IMR-90 (cell line): ENCODE results near the gene CATSPERZ. TPM values are rescaled to one million over a fixed set of nuclear protein-coding genes. Genes with fewer than 3 reads are reported as not detected.
A peak's percentile ranks its signal among the peaks of the same experiment; 100 is the strongest.

ENCODE experiments used
- ATAC-seq: fragments of 200-7000 bp; cut with Tn5 transposase; 2 replicates; pipeline ENCODE4 v1.9.1; 2020; ENCODE audit warnings: low read depth, mild to moderate bottlenecking, moderate library complexity
- BruUV-seq: library from RNA; stranded (reverse); fragments of 400-500 nt; replicated peaks from 2 replicates; lab custom pipeline; 2021; lab: Mats Ljungman, UMichigan
- CTCF ChIA-PET: fragments of 300-600 bp; formaldehyde crosslinking; extraction: SDS; loops from one replicate; lab custom pipeline; 2021; ENCODE audit warnings: antibody characterized with exemption; lab: Yijun Ruan, JAX
- POLR2A ChIA-PET: fragments of 300-600 bp; sonication (Branson Sonifier 250); formaldehyde crosslinking; loops from one replicate; lab custom pipeline; 2022; ENCODE audit warnings: antibody characterized with exemption; ENCODE audit not compliant: unreplicated experiment; lab: Charles Lee
- DNase-seq: peaks from one replicate; pipeline ENCODE4 v3.0.0; 2013
- H2AFZ ChIP-seq: replicated peaks from 2 replicates; pipeline ENCODE3; 2013; ENCODE audit warnings: low read length, mild to moderate bottlenecking; ENCODE audit not compliant: poor library complexity
- H2AK5ac ChIP-seq: 2 replicates; pipeline ENCODE4 v1.6.1; 2013; ENCODE audit warnings: low read depth, low read length, inconsistent platforms
- H2AK9ac ChIP-seq: replicated peaks from 2 replicates; pipeline ENCODE3; 2013; ENCODE audit warnings: mild to moderate bottlenecking, low read depth, low read length, moderate library complexity; ENCODE audit not compliant: poor library complexity
- H2BK120ac ChIP-seq: 2 replicates; pipeline ENCODE4 v1.6.1; 2013; ENCODE audit warnings: low read depth, low read length, inconsistent platforms
- H2BK15ac ChIP-seq: 3 replicates; pipeline ENCODE4 v1.6.1; 2013; ENCODE audit warnings: low read depth, low read length, inconsistent platforms
- H2BK20ac ChIP-seq: 2 replicates; pipeline ENCODE4 v1.6.1; 2013; ENCODE audit warnings: low read depth, mild to moderate bottlenecking, inconsistent platforms, low read length, moderate library complexity
- H2BK5ac ChIP-seq: 2 replicates; pipeline ENCODE4 v1.6.1; 2013; ENCODE audit warnings: mild to moderate bottlenecking, low read depth, low read length, inconsistent platforms; ENCODE audit not compliant: poor library complexity, severe bottlenecking
- H3K14ac ChIP-seq: replicated peaks from 2 replicates; pipeline ENCODE4 v1.6.1; 2013; ENCODE audit warnings: low read depth, low read length, inconsistent platforms
- H3K18ac ChIP-seq: 2 replicates; pipeline ENCODE4 v1.6.1; 2013; ENCODE audit warnings: low read depth, low read length, control low read depth
- H3K23ac ChIP-seq: 2 replicates; pipeline ENCODE4 v1.6.1; 2013; ENCODE audit warnings: low read depth, low read length, inconsistent platforms
- H3K27ac ChIP-seq: 2 replicates; pipeline ENCODE4 v1.5.1; 2013; ENCODE audit warnings: mild to moderate bottlenecking, control low read depth, low read length; ENCODE audit not compliant: insufficient read depth
- H3K27me3 ChIP-seq: 2 replicates; pipeline ENCODE4 v1.6.1; 2013; ENCODE audit warnings: low read length; ENCODE audit not compliant: control insufficient read depth, insufficient read depth
- H3K36me3 ChIP-seq: 2 replicates; pipeline ENCODE4 v1.6.1; 2013; ENCODE audit warnings: low read length, mixed read lengths; ENCODE audit not compliant: control insufficient read depth, insufficient read depth
- H3K4ac ChIP-seq: 2 replicates; pipeline ENCODE4 v1.6.1; 2013; ENCODE audit warnings: low read depth, low read length, inconsistent platforms
- H3K4me1 ChIP-seq: 2 replicates; pipeline ENCODE4 v1.6.1; 2013; ENCODE audit warnings: low read length, mixed read lengths; ENCODE audit not compliant: control insufficient read depth, insufficient read depth
- H3K4me2 ChIP-seq: 2 replicates; pipeline ENCODE4 v1.6.1; 2013; ENCODE audit warnings: low read depth, mild to moderate bottlenecking, control low read depth, low read length, moderate library complexity
- H3K4me3 ChIP-seq: 2 replicates; pipeline ENCODE4 v1.5.1; 2013; ENCODE audit warnings: low read depth, mild to moderate bottlenecking, control low read depth, low read length, moderate library complexity; ENCODE audit not compliant: insufficient read depth
- H3K56ac ChIP-seq: 2 replicates; pipeline ENCODE4 v1.6.1; 2013; ENCODE audit warnings: low read length, inconsistent platforms; ENCODE audit not compliant: insufficient read depth; ENCODE audit errors: extremely low read depth
- H3K79me1 ChIP-seq, 2 experiments: 2 replicates each; pipeline ENCODE4 v1.6.1; 2013; ENCODE audit warnings: low read length in 2 of 2, inconsistent platforms in 1 of 2, low read depth in 1 of 2
- H3K9ac ChIP-seq: 2 replicates; pipeline ENCODE4 v1.6.1; 2013; ENCODE audit warnings: low read depth, low read length, control low read depth
- H3K9me1 ChIP-seq: 2 replicates; pipeline ENCODE4 v1.6.1; 2013; ENCODE audit warnings: low read length, inconsistent platforms; ENCODE audit not compliant: insufficient read depth
- H3K9me3 ChIP-seq: 2 replicates; pipeline ENCODE4 v1.6.1; 2013; ENCODE audit warnings: low read length; ENCODE audit not compliant: control insufficient read depth, insufficient read depth
- H4K20me1 ChIP-seq: 2 replicates; pipeline ENCODE4 v1.6.1; 2013; ENCODE audit warnings: low read length, inconsistent platforms; ENCODE audit not compliant: insufficient read depth
- H4K5ac ChIP-seq: 2 replicates; pipeline ENCODE4 v1.6.1; 2013; ENCODE audit warnings: mild to moderate bottlenecking, low read depth, low read length, control low read depth
- H4K8ac ChIP-seq, 2 experiments: 2 replicates each; pipeline ENCODE4 v1.6.1; 2013; ENCODE audit warnings: low read depth in 2 of 2, low read length in 2 of 2, control low read depth in 1 of 2, inconsistent platforms in 1 of 2
- H4K91ac ChIP-seq: 2 replicates; pipeline ENCODE4 v1.6.1; 2013; ENCODE audit warnings: low read depth, low read length, inconsistent platforms; ENCODE audit not compliant: insufficient read depth
- BHLHE40 ChIP-seq: fragments of 150-350 bp; IDR thresholded peaks from 2 replicates; pipeline ENCODE4 v1.6.1; 2016; ENCODE audit warnings: mild to moderate bottlenecking, low read depth, low read length
- CEBPB ChIP-seq: IDR thresholded peaks from 2 replicates; pipeline ENCODE4 v1.6.1; 2012; ENCODE audit warnings: low read depth, low read length, improper control_type of control experiment
- ELK1 ChIP-seq: fragments of 150-350 bp; IDR thresholded peaks from 2 replicates; pipeline ENCODE4 v1.6.1; 2016; ENCODE audit warnings: low read depth, mild to moderate bottlenecking, low read length, moderate library complexity, borderline replicate concordance
- FOS ChIP-seq: fragments of 150-350 bp; IDR thresholded peaks from 2 replicates; pipeline ENCODE4 v1.6.1; 2016; ENCODE audit warnings: low read depth, low read length
- MAFK ChIP-seq: IDR thresholded peaks from 2 replicates; pipeline ENCODE4 v1.6.1; 2012; ENCODE audit warnings: low read depth, low read length, improper control_type of control experiment
- POLR2A ChIP-seq: IDR thresholded peaks from 2 replicates; pipeline ENCODE4 v1.6.1; 2012; ENCODE audit warnings: mild to moderate bottlenecking, low read depth, low read length
- RAD21 ChIP-seq: IDR thresholded peaks from 2 replicates; pipeline ENCODE4 v1.6.1; 2012; ENCODE audit warnings: low read length, improper control_type of control experiment
- RCOR1 ChIP-seq: IDR thresholded peaks from 2 replicates; pipeline ENCODE4 v1.6.1; 2012; ENCODE audit warnings: mild to moderate bottlenecking, low read length, improper control_type of control experiment; ENCODE audit not compliant: insufficient replicate concordance
- SMC3 ChIP-seq: fragments of 150-350 bp; IDR thresholded peaks from 2 replicates; pipeline ENCODE4 v1.6.1; 2016; ENCODE audit warnings: low read depth, mild to moderate bottlenecking, antibody characterized with exemption, low read length, moderate library complexity
- USF2 ChIP-seq: fragments of 150-350 bp; IDR thresholded peaks from 2 replicates; pipeline ENCODE4 v1.6.1; 2017; ENCODE audit warnings: mild to moderate bottlenecking, antibody characterized with exemption, low read length, low read depth
- WGBS, 2 experiments: methylation state at CpG; one replicate each; pipeline versions ENCODE4 v1.1.5 to v1.1.7; 2013; ENCODE audit warnings: missing lambda C conversion rate in 2 of 2; ENCODE audit not compliant: insufficient read length in 1 of 2; ENCODE audit errors: extremely low coverage in 2 of 2; 5-methylcytosine and 5-hydroxymethylcytosine counted together
- dilution Hi-C: fragments of 300-500 bp; cut with HindIII; formaldehyde crosslinking; loops from one replicate; pipeline ENCODE4 v1.14.3; 2018; ENCODE audit warnings: low sequenced_read_pairs; ENCODE audit not compliant: unreplicated experiment
- in situ Hi-C: fragments of 300-500 bp; cut with MboI; formaldehyde crosslinking; loops from 3 replicates; pipeline ENCODE4 v1.14.3; 2019; ENCODE audit warnings: low sequenced_read_pairs, inconsistent platforms, mixed read lengths
- intact Hi-C: fragments of 100-400 bp; cut with micrococcal nuclease; formaldehyde crosslinking; loops from 2 replicates; pipeline ENCODE4 v1.10.0; 2022
- polyA plus RNA-seq, 3 experiments: library from polyadenylated mRNA; depleted of rRNA; stranded (reverse); fragments of >200 nt; gene quantifications; 2 replicates each; pipeline ENCODE4 v1.2.3, GENCODE V29; 2012; ENCODE audit warnings: low replicate concordance in 1 of 3
- total RNA-seq: library from RNA; depleted of rRNA; stranded (reverse); fragments of >200 nt; gene quantifications from 2 replicates; pipeline ENCODE4 v1.2.3, GENCODE V29; 2012

Gene CATSPERZ
- total and polyA plus RNA-seq, 2 of the 4 experiments (the other 2 are of a cell fraction), result not detected

- TF ChIP-seq FOS, result no peak
Observed at GRCh38 chr11:64262271-64263002, 37.7 kb upstream of the CATSPERZ start (continued).

- Histone ChIP-seq H4K91ac (no peak overlapping the region), H2BK120ac (no peak overlapping the region), H3K4me1 (peaks cover 10% of the 10 kb centered on the region), H2BK15ac (no peak overlapping the region), H2AK5ac (peak overlapping the region; percentile 6; the same call in 1 of the 2 replicates), H3K9ac (no peak overlapping the region), H2AFZ (peak overlapping the region; percentile 40), H2BK20ac (no peak overlapping the region), H3K18ac (no peak overlapping the region), H4K8ac (peak overlapping the region in 1 of 2 experiments; percentile 69; a peak in 1 of 4 replicates), H3K14ac (no peak overlapping the region), H4K5ac (peak overlapping the region; percentile 59; the same call in 1 of the 2 replicates), H3K36me3 (peaks cover 55% of the 10 kb centered on the region), H3K9me1 (0 out of 2 replicates have a peak, but pooled peaks cover 5% of the 10 kb centered on the region), H2AK9ac (peak overlapping the region; percentile 75), H4K20me1 (no peaks in the 10 kb centered on the region), H3K4me3 (no peak overlapping the region), H3K23ac (no peak overlapping the region), H3K27me3 (no peaks in the 10 kb centered on the region), H3K4ac (no peak overlapping the region; the same call in 1 of the 2 replicates), H3K27ac (no peak overlapping the region), H3K4me2 (no peak overlapping the region), H2BK5ac (peak overlapping the region; percentile 34), H3K56ac (no peak overlapping the region), H3K9me3 (no peaks in the 10 kb centered on the region), H3K79me1 (peaks cover 7 to 34% of the 10 kb centered on the region in 2 experiments; a peak in 2 of 4 replicates)
- ATAC-seq (peak; percentile 54), DNase-seq (peak; percentile 56)
- no peak for TF ChIP-seq BHLHE40
- TF ChIP-seq RAD21, result no peak
- no peak for TF ChIP-seq SMC3
- no peak for TF ChIP-seq RCOR1
- no peak for TF ChIP-seq POLR2A
- no peak for TF ChIP-seq CEBPB
- TF ChIP-seq MAFK, result no peak
- TF ChIP-seq ELK1, result no peak
- no peak for TF ChIP-seq USF2
- intact Hi-C loops (no loop called here), dilution Hi-C loops (no loop called here), in situ Hi-C loops (no loop called here)
- ChIA-PET CTCF (no interaction called here), POLR2A (interaction anchor here (0.5 kb wide), 1 partner anchor 11 kb away, joined by 3 read pairs; no protein-coding TSS in a partner anchor)
- no TSS peak for BruUV-seq
- WGBS, 2 experiments, result 80% methylated on average over 5 of the region's 29 CpGs; no CpG with 5 or more reads in 1 of the 2 experiments
Observed at GRCh38 chr11:64263021-64263946, 36.9 kb upstream of the CATSPERZ start.
